ENCODE results near the gene CYP1A1. TPM values are rescaled to one million over a fixed set of nuclear protein-coding genes. Genes with fewer than 3 reads are reported as not detected.
A peak's percentile ranks its signal among the peaks of the same experiment; 100 is the strongest.

The CYP1A1 gene
- total RNA-seq, 1 donor from 2014 or later = 0.91 TPM

GRCh38 chr15:74723754-74724334 lies 1.5 kb downstream of the CYP1A1 start:
- Histone ChIP-seq H3K79me2 (ENCODE audit: insufficient read depth, low read length) (no peaks in the 10 kb centered on the region), H3K4me3 (ENCODE audit: insufficient read depth, low read depth, low read length) (no peak overlapping the region), H3K9ac (ENCODE audit: low read length) (no peak overlapping the region), H3K27me3 (ENCODE audit: insufficient read depth, low read length) (peaks cover 39% of the 10 kb centered on the region), H2AFZ (ENCODE audit: low read depth, low read length) (no peak overlapping the region), H3K4me2 (ENCODE audit: low read length) (no peak overlapping the region), H4K20me1 (ENCODE audit: insufficient read depth, low read length) (no peaks in the 10 kb centered on the region), H3K27ac (ENCODE audit: low read depth, low read length) (no peak overlapping the region), H3K9me3 (ENCODE audit: insufficient read depth, low read depth, low read length) (peaks cover 6% of the 10 kb centered on the region), H3K36me3 (ENCODE audit: insufficient read depth, low read length) (no peaks in the 10 kb centered on the region), H3K4me1 (ENCODE audit: insufficient read depth, low read length) (peaks cover 3% of the 10 kb centered on the region)
- Mint-ChIP-seq H3K4me1 (ENCODE audit: low read depth, unreplicated experiment) (no peaks in the 10 kb centered on the region), H3K4me3 (ENCODE audit: unreplicated experiment) (no peak overlapping the region), H3K27ac (ENCODE audit: unreplicated experiment) (no peak overlapping the region), H3K36me3 (ENCODE audit: low read depth, unreplicated experiment) (no peaks in the 10 kb centered on the region), H3K9me3 (ENCODE audit: unreplicated experiment) (peaks cover 8% of the 10 kb centered on the region), H3K27me3 (ENCODE audit: low read depth, unreplicated experiment) (peaks cover 29% of the 10 kb centered on the region)
- no peak for TF ChIP-seq EZH2 (IDR thresholded peaks at IDR 0.05; ENCODE audit: insufficient read depth, low read length)
- no peak for TF ChIP-seq CTCF (IDR thresholded peaks at IDR 0.05; ENCODE audit: insufficient read depth, low read depth, low read length)
- FAIRE-seq = no peak
- DNase-seq (ENCODE audit: low read depth) = peak; percentile 65

- H3K36me3 ChIP-seq (ENCODE audit: insufficient read depth, low read length) = no peaks in the 10 kb centered on the region
- FAIRE-seq = no peak
- no peaks in the 10 kb centered on the region for H4K20me1 ChIP-seq (ENCODE audit: insufficient read depth, low read length)
- H3K27ac ChIP-seq (ENCODE audit: low read depth, low read length) = no peak overlapping the region
- H2AFZ ChIP-seq (ENCODE audit: low read depth, low read length) = no peak overlapping the region
- no peak overlapping the region for H3K27ac Mint-ChIP-seq (ENCODE audit: unreplicated experiment)
- peaks cover 3% of the 10 kb centered on the region for H3K4me1 ChIP-seq (ENCODE audit: insufficient read depth, low read length)
- TF ChIP-seq EZH2 (IDR thresholded peaks at IDR 0.05; ENCODE audit: insufficient read depth, low read length) (no peak), CTCF (IDR thresholded peaks at IDR 0.05; ENCODE audit: insufficient read depth, low read depth, low read length) (no peak)
- peaks cover 6% of the 10 kb centered on the region for H3K9me3 ChIP-seq (ENCODE audit: insufficient read depth, low read depth, low read length)
- no peaks in the 10 kb centered on the region for H3K36me3 Mint-ChIP-seq (ENCODE audit: low read depth, unreplicated experiment)
- H3K4me3 Mint-ChIP-seq (ENCODE audit: unreplicated experiment) = no peak overlapping the region
- peaks cover 8% of the 10 kb centered on the region for H3K9me3 Mint-ChIP-seq (ENCODE audit: unreplicated experiment)
- H3K4me1 Mint-ChIP-seq (ENCODE audit: low read depth, unreplicated experiment) = no peaks in the 10 kb centered on the region
- DNase-seq (ENCODE audit: low read depth) = no peak
- H3K27me3 Mint-ChIP-seq (ENCODE audit: low read depth, unreplicated experiment) = peaks cover 29% of the 10 kb centered on the region
- H3K79me2 ChIP-seq (ENCODE audit: insufficient read depth, low read length) = no peaks in the 10 kb centered on the region
- no peak overlapping the region for H3K9ac ChIP-seq (ENCODE audit: low read length)
- no peak overlapping the region for H3K4me3 ChIP-seq (ENCODE audit: insufficient read depth, low read depth, low read length)
- H3K27me3 ChIP-seq (ENCODE audit: insufficient read depth, low read length) = peaks cover 39% of the 10 kb centered on the region
- H3K4me2 ChIP-seq (ENCODE audit: low read length) = no peak overlapping the region
Observed at GRCh38 chr15:74723187-74723586, 2.1 kb downstream of the CYP1A1 start.

GRCh38 chr15:74722591-74722990 lies 2.7 kb downstream of the CYP1A1 start:
- Histone ChIP-seq H3K27me3 (ENCODE audit: insufficient read depth, low read length) (peaks cover 39% of the 10 kb centered on the region), H3K9me3 (ENCODE audit: insufficient read depth, low read depth, low read length) (peaks cover 6% of the 10 kb centered on the region), H2AFZ (ENCODE audit: low read depth, low read length) (no peak overlapping the region), H3K4me1 (ENCODE audit: insufficient read depth, low read length) (peaks cover 3% of the 10 kb centered on the region), H3K9ac (ENCODE audit: low read length) (no peak overlapping the region), H3K4me3 (ENCODE audit: insufficient read depth, low read depth, low read length) (no peak overlapping the region), H3K4me2 (ENCODE audit: low read length) (no peak overlapping the region), H3K79me2 (ENCODE audit: insufficient read depth, low read length) (no peaks in the 10 kb centered on the region), H3K36me3 (ENCODE audit: insufficient read depth, low read length) (no peaks in the 10 kb centered on the region), H3K27ac (ENCODE audit: low read depth, low read length) (no peak overlapping the region), H4K20me1 (ENCODE audit: insufficient read depth, low read length) (no peaks in the 10 kb centered on the region)
- FAIRE-seq = no peak
- no peak overlapping the region for H3K4me3 Mint-ChIP-seq (ENCODE audit: unreplicated experiment)
- peaks cover 8% of the 10 kb centered on the region for H3K9me3 Mint-ChIP-seq (ENCODE audit: unreplicated experiment)
- no peaks in the 10 kb centered on the region for H3K4me1 Mint-ChIP-seq (ENCODE audit: low read depth, unreplicated experiment)
- no peaks in the 10 kb centered on the region for H3K36me3 Mint-ChIP-seq (ENCODE audit: low read depth, unreplicated experiment)
- no peak for DNase-seq (ENCODE audit: low read depth)
- H3K27me3 Mint-ChIP-seq (ENCODE audit: low read depth, unreplicated experiment) = peaks cover 30% of the 10 kb centered on the region
- H3K27ac Mint-ChIP-seq (ENCODE audit: unreplicated experiment) = no peak overlapping the region
- TF ChIP-seq EZH2 (IDR thresholded peaks at IDR 0.05; ENCODE audit: insufficient read depth, low read length) = no peak
- TF ChIP-seq CTCF (IDR thresholded peaks at IDR 0.05; ENCODE audit: insufficient read depth, low read depth, low read length) = no peak
